HepG2 (cell line): ENCODE results near the gene MYLK3. TPM values are rescaled to one million over a fixed set of nuclear protein-coding genes. Genes with fewer than 3 reads are reported as not detected.

Experiments used
- BRF2 ChIP-seq: sonication (generic); formaldehyde crosslinking; IDR thresholded peaks from 2 replicates; pipeline ENCODE4 v1.8.1; 2022; ENCODE audit warnings: mild to moderate bottlenecking, missing genetic modification reagents
- DNMT1 ChIP-seq: sonication (generic); formaldehyde crosslinking; IDR thresholded peaks from 2 replicates; pipeline ENCODE4 v1.5.1; 2020; ENCODE audit warnings: mild to moderate bottlenecking, missing genetic modification reagents
- EHMT2 ChIP-seq: fragments of 200-600 bp; sonication (generic); IDR thresholded peaks from 2 replicates; pipeline ENCODE4 v1.7.0; 2017; ENCODE audit warnings: antibody characterized with exemption, low read depth, low read length, borderline replicate concordance
- ERF ChIP-seq: IDR thresholded peaks from 2 replicates; pipeline ENCODE4 v1.6.1; 2018; ENCODE audit warnings: missing biosample characterization, missing genetic modification reagents
- ETV5 ChIP-seq: IDR thresholded peaks from 2 replicates; pipeline ENCODE4 v1.6.1; 2018; ENCODE audit warnings: missing biosample characterization, missing genetic modification reagents, inconsistent platforms, borderline replicate concordance
- FOSL2 ChIP-seq: sonication (generic); formaldehyde crosslinking; IDR thresholded peaks from 2 replicates; pipeline ENCODE4 v1.4.0; 2020; ENCODE audit warnings: missing genetic modification reagents
- FUBP1 ChIP-seq: sonication (generic); formaldehyde crosslinking; IDR thresholded peaks from 2 replicates; pipeline ENCODE4 v1.5.1; 2020; ENCODE audit warnings: missing genetic modification reagents, mild to moderate bottlenecking, borderline replicate concordance
- IKZF4 ChIP-seq: sonication (generic); formaldehyde crosslinking; IDR thresholded peaks from 2 replicates; pipeline ENCODE4 v1.5.1; 2020; ENCODE audit warnings: borderline replicate concordance, mild to moderate bottlenecking, low read depth, missing genetic modification reagents; ENCODE audit errors: not compliant biosample characterization
- KAT7 ChIP-seq: IDR thresholded peaks from 2 replicates; pipeline ENCODE4 v1.6.1; 2018; ENCODE audit warnings: borderline replicate concordance, missing compliant biosample characterization
- KDM2A ChIP-seq: sonication (generic); formaldehyde crosslinking; IDR thresholded peaks from 2 replicates; pipeline ENCODE4 v1.4.0; 2020; ENCODE audit warnings: low read depth, missing genetic modification reagents, borderline replicate concordance
- NFYB ChIP-seq: sonication (generic); formaldehyde crosslinking; IDR thresholded peaks from 2 replicates; pipeline ENCODE4 v1.4.0; 2020; ENCODE audit warnings: missing genetic modification reagents
- POLR2G ChIP-seq: fragments of 200-400 bp; formaldehyde crosslinking; IDR thresholded peaks from 2 replicates; pipeline ENCODE4 v1.6.1; 2018; ENCODE audit warnings: mild to moderate bottlenecking, low read depth, low read length, moderate library complexity
- PRDM4 ChIP-seq: sonication (generic); formaldehyde crosslinking; IDR thresholded peaks from 2 replicates; pipeline ENCODE4 v1.9.0; 2021; ENCODE audit warnings: missing genetic modification reagents, borderline replicate concordance
- TCF7 ChIP-seq: sonication (generic); IDR thresholded peaks from 2 replicates; pipeline ENCODE4 v1.6.1; 2016; ENCODE audit warnings: antibody characterized with exemption, low read depth
- ZBTB1 ChIP-seq: sonication (generic); formaldehyde crosslinking; IDR thresholded peaks from 2 replicates; pipeline ENCODE4 v1.4.0; 2020; ENCODE audit warnings: missing genetic modification reagents, borderline replicate concordance
- ZFP36L1 ChIP-seq: sonication (generic); formaldehyde crosslinking; IDR thresholded peaks from 2 replicates; pipeline ENCODE4 v1.8.0; 2022; ENCODE audit warnings: mild to moderate bottlenecking, missing genetic modification reagents, moderate library complexity
- ZNF264 ChIP-seq: sonication (generic); formaldehyde crosslinking; IDR thresholded peaks from 2 replicates; pipeline ENCODE4 v1.4.0; 2020; ENCODE audit warnings: missing genetic modification reagents
- ZNF883 ChIP-seq: sonication (generic); formaldehyde crosslinking; IDR thresholded peaks from 2 replicates; pipeline ENCODE4 v1.5.1; 2020; ENCODE audit warnings: mild to moderate bottlenecking, missing genetic modification reagents; ENCODE audit errors: not compliant biosample characterization
- polyA plus RNA-seq, 8 experiments: library from polyadenylated mRNA; depleted of rRNA in 3 of 8; stranded (reverse) in 7 of 8; unstranded in 1 of 8; fragments of >200 nt; fragmentation: Illumina TruSeq in 4 of 8; extraction: Trizol in 4 of 8; gene quantifications; 2 replicates each; pipeline versions ENCODE4 v1.2.1 to v1.2.3, GENCODE V29; 2011 to 2016; ENCODE audit warnings: low read depth in 4 of 8, missing spikeins in 1 of 8, mixed read lengths in 1 of 8; ENCODE audit not compliant: insufficient read depth in 1 of 8
- total RNA-seq, 5 experiments: library from RNA; depleted of rRNA; stranded (reverse); fragments of >200 nt; fragmentation: Illumina TruSeq; extraction: Trizol; gene quantifications; 2 replicates each; pipeline ENCODE4 v1.2.3, GENCODE V29; 2016; ENCODE audit warnings: low read depth in 1 of 5
- TF ChIP-seq, protein P1 (sequence below): sonication (generic); formaldehyde crosslinking; IDR thresholded peaks from 2 replicates; pipeline ENCODE4 v1.8.0; 2022; ENCODE audit warnings: mild to moderate bottlenecking, missing genetic modification reagents, moderate library complexity
- TF ChIP-seq, protein P2 (sequence below): IDR thresholded peaks from 2 replicates; pipeline ENCODE4 v1.6.1; 2016; ENCODE audit warnings: low read depth, borderline replicate concordance
- TF ChIP-seq, protein P3 (sequence below): sonication (generic); formaldehyde crosslinking; IDR thresholded peaks from 2 replicates; pipeline ENCODE4 v1.4.0; 2020; ENCODE audit warnings: missing genetic modification reagents

Gene MYLK3
- total and polyA plus RNA-seq, 2 of the 13 experiments (the other 11 are each of a cell fraction or from before 2014, with no cell fraction given): 0.04 to 0.18 TPM

GRCh38 chr16:46688654-46689364 lies 59.3 kb downstream of the MYLK3 start, which contains the start of gene VPS35 (continued):
- TF ChIP-seq PRDM4 (CRISPR knock-in tag) (0 out of 2 replicates have a peak, but pooled peaks have one; percentile 76), FUBP1 (CRISPR knock-in tag) (no peak), TCF7 (no peak), BRF2 (CRISPR knock-in tag) (no peak), ZNF883 (CRISPR knock-in tag) (peak; percentile 57), KDM2A (peak; percentile 73; the same call in 1 of the 2 replicates), DNMT1 (CRISPR knock-in tag) (peak; percentile 89; the same call in 1 of the 2 replicates), KAT7 (peak; percentile 53), FOSL2 (CRISPR knock-in tag) (no peak; the same call in 1 of the 2 replicates), ZFP36L1 (CRISPR knock-in tag) (no peak; the same call in none of the 2 replicates), NFYB (no peak), ERF (CRISPR knock-in tag) (peak; percentile 56; the same call in 1 of the 2 replicates), POLR2G (peak; percentile 89), ZNF264 (CRISPR knock-in tag) (peak; percentile 92), ETV5 (no peak), ZBTB1 (CRISPR knock-in tag) (no peak), IKZF4 (CRISPR knock-in tag) (peak; percentile 41), EHMT2 (no peak)
- TF ChIP-seq, protein P1, sequence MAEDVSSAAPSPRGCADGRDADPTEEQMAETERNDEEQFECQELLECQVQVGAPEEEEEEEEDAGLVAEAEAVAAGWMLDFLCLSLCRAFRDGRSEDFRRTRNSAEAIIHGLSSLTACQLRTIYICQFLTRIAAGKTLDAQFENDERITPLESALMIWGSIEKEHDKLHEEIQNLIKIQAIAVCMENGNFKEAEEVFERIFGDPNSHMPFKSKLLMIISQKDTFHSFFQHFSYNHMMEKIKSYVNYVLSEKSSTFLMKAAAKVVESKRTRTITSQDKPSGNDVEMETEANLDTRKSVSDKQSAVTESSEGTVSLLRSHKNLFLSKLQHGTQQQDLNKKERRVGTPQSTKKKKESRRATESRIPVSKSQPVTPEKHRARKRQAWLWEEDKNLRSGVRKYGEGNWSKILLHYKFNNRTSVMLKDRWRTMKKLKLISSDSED (CRISPR knock-in tag): no peak
- TF ChIP-seq, protein P2, sequence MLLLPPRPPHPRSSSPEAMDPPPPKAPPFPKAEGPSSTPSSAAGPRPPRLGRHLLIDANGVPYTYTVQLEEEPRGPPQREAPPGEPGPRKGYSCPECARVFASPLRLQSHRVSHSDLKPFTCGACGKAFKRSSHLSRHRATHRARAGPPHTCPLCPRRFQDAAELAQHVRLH (CRISPR knock-in tag): no peak; the same call in 1 of the 2 replicates
- TF ChIP-seq, protein P3, sequence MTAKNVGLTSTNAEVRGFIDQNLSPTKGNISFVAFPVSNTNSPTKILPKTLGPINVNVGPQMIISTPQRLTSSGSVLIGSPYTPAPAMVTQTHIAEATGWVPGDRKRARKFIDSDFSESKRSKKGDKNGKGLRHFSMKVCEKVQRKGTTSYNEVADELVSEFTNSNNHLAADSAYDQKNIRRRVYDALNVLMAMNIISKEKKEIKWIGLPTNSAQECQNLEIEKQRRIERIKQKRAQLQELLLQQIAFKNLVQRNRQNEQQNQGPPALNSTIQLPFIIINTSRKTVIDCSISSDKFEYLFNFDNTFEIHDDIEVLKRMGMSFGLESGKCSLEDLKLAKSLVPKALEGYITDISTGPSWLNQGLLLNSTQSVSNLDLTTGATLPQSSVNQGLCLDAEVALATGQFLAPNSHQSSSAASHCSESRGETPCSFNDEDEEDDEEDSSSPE (CRISPR knock-in tag): no peak
